ENCODE data around the gene PDE8A.
"Not testable (repeated sequence)": the region's sequence is repeated elsewhere in the genome, so short reads cannot be mapped to it uniquely, and the experiment has no call there.

The PDE8A gene

DNA sequence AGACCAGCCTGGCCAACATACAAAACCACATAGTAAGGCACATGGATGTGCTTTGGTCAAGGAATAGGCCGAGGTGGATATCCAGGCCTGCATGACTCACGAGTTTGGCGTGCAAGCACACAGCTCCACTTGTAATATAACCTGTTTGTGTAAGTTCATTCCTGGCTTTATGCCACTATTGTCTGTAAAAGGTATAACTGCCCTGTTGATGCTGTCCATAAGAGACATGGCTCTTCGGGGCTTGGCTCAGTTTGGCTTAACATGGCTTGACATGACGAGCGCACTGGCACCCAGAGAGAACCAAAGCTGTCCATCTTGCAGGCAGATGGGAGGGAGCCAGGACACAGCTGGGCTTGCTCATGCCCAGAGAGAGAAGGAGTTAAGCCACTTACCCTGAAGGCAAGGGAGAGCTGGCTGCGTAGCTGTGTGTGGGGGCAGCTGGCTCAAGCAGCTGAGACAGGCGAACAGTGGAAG lies 195.4 kb downstream of the PDE8A start:
- peaks cover 17% of the 10 kb centered on the region for H3K9me3 ChIP-seq (ENCODE audit: control insufficient read depth, insufficient read depth, low read depth, low read length)
- not testable (repeated sequence) for H3K27me3 ChIP-seq (ENCODE audit: control insufficient read depth, insufficient read depth, low read length); H3K36me3 ChIP-seq (ENCODE audit: control insufficient read depth, insufficient read depth, low read length); H3K4me1 ChIP-seq (ENCODE audit: control insufficient read depth, insufficient read depth, low read length); H3K27ac ChIP-seq (ENCODE audit: low read depth, low read length); H3K9ac ChIP-seq (ENCODE audit: low read length); H3K4me3 ChIP-seq (ENCODE audit: low read depth, low read length)

GRCh38 chr15:85178308-85178707 lies 196.7 kb downstream of the PDE8A start:
- Histone ChIP-seq H3K27ac (ENCODE audit: low read depth, low read length) (no peak overlapping the region), H3K4me3 (ENCODE audit: low read depth, low read length) (no peak overlapping the region), H3K9ac (ENCODE audit: low read length) (no peak overlapping the region), H3K4me1 (ENCODE audit: control insufficient read depth, insufficient read depth, low read length) (no peaks in the 10 kb centered on the region), H3K36me3 (ENCODE audit: control insufficient read depth, insufficient read depth, low read length) (no peaks in the 10 kb centered on the region), H3K27me3 (ENCODE audit: control insufficient read depth, insufficient read depth, low read length) (no peaks in the 10 kb centered on the region), H3K9me3 (ENCODE audit: control insufficient read depth, insufficient read depth, low read depth, low read length) (peaks cover 6% of the 10 kb centered on the region; the same call in 1 of the 2 replicates)

DNA sequence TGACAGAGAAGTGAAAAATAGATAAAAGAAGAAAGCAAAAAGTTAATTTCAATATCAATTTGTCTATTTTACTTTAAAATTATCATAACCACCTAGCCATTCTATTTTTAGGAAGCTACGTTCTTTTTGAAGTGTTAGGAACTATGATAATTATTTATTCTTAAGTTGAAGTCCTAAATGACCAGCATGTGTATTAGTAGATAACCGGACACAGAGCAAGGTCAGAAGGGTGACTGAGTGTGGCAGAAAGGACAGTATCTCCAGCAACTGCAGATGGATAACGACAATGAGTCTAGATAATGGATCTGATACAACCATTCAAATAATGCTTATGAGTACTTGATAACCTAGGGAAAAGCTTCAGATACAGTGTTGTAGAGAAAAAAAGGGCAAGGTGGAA lies 198.0 kb downstream of the PDE8A start:
- Histone ChIP-seq H3K9me3 (ENCODE audit: control insufficient read depth, insufficient read depth, low read depth, low read length) (no peaks in the 10 kb centered on the region), H3K36me3 (ENCODE audit: control insufficient read depth, insufficient read depth, low read length) (no peaks in the 10 kb centered on the region), H3K4me1 (ENCODE audit: control insufficient read depth, insufficient read depth, low read length) (no peaks in the 10 kb centered on the region), H3K27ac (ENCODE audit: low read depth, low read length) (no peak overlapping the region), H3K27me3 (ENCODE audit: control insufficient read depth, insufficient read depth, low read length) (no peaks in the 10 kb centered on the region), H3K9ac (ENCODE audit: low read length) (no peak overlapping the region), H3K4me3 (ENCODE audit: low read depth, low read length) (no peak overlapping the region)

DNA sequence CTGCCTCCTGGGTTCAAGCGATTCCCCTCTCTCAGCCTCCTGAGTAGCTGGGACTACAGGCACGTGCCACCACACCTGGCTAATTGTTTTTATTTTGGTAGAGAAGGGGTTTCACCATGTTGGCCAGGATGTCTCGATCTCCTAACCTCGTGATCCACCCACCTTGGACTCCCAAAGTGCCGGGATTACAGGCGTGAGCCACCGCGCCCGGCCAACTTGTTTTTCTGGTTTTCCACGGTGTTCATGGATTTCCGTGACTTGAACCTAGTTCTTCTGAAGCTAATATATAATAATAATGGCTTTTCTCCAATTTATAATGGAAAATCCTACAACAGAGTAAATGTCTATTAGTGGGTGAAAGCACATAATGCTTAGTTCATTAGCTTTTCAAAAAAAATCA lies 203.7 kb downstream of the PDE8A start:
- not testable (repeated sequence) for H3K27ac ChIP-seq (ENCODE audit: low read depth, low read length); H3K27me3 ChIP-seq (ENCODE audit: control insufficient read depth, insufficient read depth, low read length); H3K36me3 ChIP-seq (ENCODE audit: control insufficient read depth, insufficient read depth, low read length); H3K9me3 ChIP-seq (ENCODE audit: control insufficient read depth, insufficient read depth, low read depth, low read length); H3K4me1 ChIP-seq (ENCODE audit: control insufficient read depth, insufficient read depth, low read length); H3K4me3 ChIP-seq (ENCODE audit: low read depth, low read length); H3K9ac ChIP-seq (ENCODE audit: low read length)

- H3K4me1 ChIP-seq (ENCODE audit: control insufficient read depth, insufficient read depth, low read length); H3K36me3 ChIP-seq (ENCODE audit: control insufficient read depth, insufficient read depth, low read length); H3K9me3 ChIP-seq (ENCODE audit: control insufficient read depth, insufficient read depth, low read depth, low read length): not testable (repeated sequence)
Measured at GRCh38 chr15:85188171-85188577, 206.5 kb downstream of the PDE8A start.

More at GRCh38 chr15:85188171-85188577, 206.5 kb downstream of the PDE8A start:
- H3K27me3 ChIP-seq (ENCODE audit: control insufficient read depth, insufficient read depth, low read length); H3K27ac ChIP-seq (ENCODE audit: low read depth, low read length); H3K4me3 ChIP-seq (ENCODE audit: low read depth, low read length); H3K9ac ChIP-seq (ENCODE audit: low read length): not testable (repeated sequence)
